Fibroblast of mammary gland (primary cell): ENCODE measurements around the gene GAST.

Experiments used
- DNase-seq: peaks from one replicate; pipeline ENCODE4 v3.0.0-alpha.2; 2010; ENCODE audit warnings: low read depth
- H3K4me3 ChIP-seq: 2 replicates; pipeline ENCODE4 v1.5.1; 2011; ENCODE audit warnings: low read depth, mild to moderate bottlenecking, low read length, moderate library complexity; ENCODE audit not compliant: control insufficient read depth
- CTCF ChIP-seq: conservative IDR thresholded peaks from 2 replicates; pipeline ENCODE4 v1.5.1; 2011; ENCODE audit warnings: low read depth, low read length, inconsistent platforms; ENCODE audit not compliant: control insufficient read depth, insufficient read depth

GAST gene

GRCh38 chr17:41702712-41703111 lies 9.4 kb upstream of the GAST start:
- H3K4me3 ChIP-seq, result no peak overlapping the region
- DNase-seq, result no peak
- no peak for TF ChIP-seq CTCF

GRCh38 chr17:41705271-41705991 lies 6.7 kb upstream of the GAST start:
- no peak for TF ChIP-seq CTCF
- H3K4me3 ChIP-seq, result no peak overlapping the region
- DNase-seq, result peak; percentile 72

- DNase-seq, result no peak
- H3K4me3 ChIP-seq, result no peak overlapping the region
- TF ChIP-seq CTCF, result no peak
Observed at GRCh38 chr17:41707803-41708669, 4.1 kb upstream of the GAST start.

- DNase-seq, result peak; percentile 95
- no peak for TF ChIP-seq CTCF
- no peak overlapping the region for H3K4me3 ChIP-seq
Observed at GRCh38 chr17:41710472-41711090, 1.6 kb upstream of the GAST start.

- TF ChIP-seq CTCF, result no peak
- no peak overlapping the region for H3K4me3 ChIP-seq
- DNase-seq, result peak; percentile 34
Observed at GRCh38 chr17:41717408-41718286, 5.5 kb downstream of the GAST start.

- H3K4me3 ChIP-seq, result no peak overlapping the region
- no peak for DNase-seq
- TF ChIP-seq CTCF, result no peak
Observed at GRCh38 chr17:41718287-41718645, 6.1 kb downstream of the GAST start.
